Astrocyte of the spinal cord (primary cell): Measurements from ENCODE around the gene NCKAP5.

Source experiments
- DNase-seq: peaks from one replicate; pipeline ENCODE4 v3.0.0; 2011; ENCODE audit warnings: low read depth, low spot score
- H3K4me3 ChIP-seq: 2 replicates; pipeline ENCODE4 v1.5.1; 2011; ENCODE audit warnings: low read depth, mild to moderate bottlenecking, low read length, moderate library complexity
- in situ Hi-C: cut with HindIII; loops from 2 replicates; pipeline ENCODE4 v1.10.0; 2017; ENCODE audit warnings: low sequenced_read_pairs
- TF ChIP-seq, protein P1 (sequence below): IDR thresholded peaks from 2 replicates; pipeline ENCODE4 v1.5.1; 2012; ENCODE audit warnings: low read depth, mild to moderate bottlenecking, low read length, inconsistent platforms

NCKAP5 gene

GRCh38 chr2:133090358-133090757, 477.9 kb downstream of the NCKAP5 start:
- TF ChIP-seq, protein P1, sequence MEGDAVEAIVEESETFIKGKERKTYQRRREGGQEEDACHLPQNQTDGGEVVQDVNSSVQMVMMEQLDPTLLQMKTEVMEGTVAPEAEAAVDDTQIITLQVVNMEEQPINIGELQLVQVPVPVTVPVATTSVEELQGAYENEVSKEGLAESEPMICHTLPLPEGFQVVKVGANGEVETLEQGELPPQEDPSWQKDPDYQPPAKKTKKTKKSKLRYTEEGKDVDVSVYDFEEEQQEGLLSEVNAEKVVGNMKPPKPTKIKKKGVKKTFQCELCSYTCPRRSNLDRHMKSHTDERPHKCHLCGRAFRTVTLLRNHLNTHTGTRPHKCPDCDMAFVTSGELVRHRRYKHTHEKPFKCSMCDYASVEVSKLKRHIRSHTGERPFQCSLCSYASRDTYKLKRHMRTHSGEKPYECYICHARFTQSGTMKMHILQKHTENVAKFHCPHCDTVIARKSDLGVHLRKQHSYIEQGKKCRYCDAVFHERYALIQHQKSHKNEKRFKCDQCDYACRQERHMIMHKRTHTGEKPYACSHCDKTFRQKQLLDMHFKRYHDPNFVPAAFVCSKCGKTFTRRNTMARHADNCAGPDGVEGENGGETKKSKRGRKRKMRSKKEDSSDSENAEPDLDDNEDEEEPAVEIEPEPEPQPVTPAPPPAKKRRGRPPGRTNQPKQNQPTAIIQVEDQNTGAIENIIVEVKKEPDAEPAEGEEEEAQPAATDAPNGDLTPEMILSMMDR = no peak
- no peak overlapping the region for H3K4me3 ChIP-seq
- no peak for DNase-seq
- in situ Hi-C loops = no loop called here

- no peak overlapping the region for H3K4me3 ChIP-seq
- TF ChIP-seq, protein P1 = no peak
- in situ Hi-C loops = no loop called here
- DNase-seq = no peak
Measured at GRCh38 chr2:133086176-133086575, 482.1 kb downstream of the NCKAP5 start.

DNA sequence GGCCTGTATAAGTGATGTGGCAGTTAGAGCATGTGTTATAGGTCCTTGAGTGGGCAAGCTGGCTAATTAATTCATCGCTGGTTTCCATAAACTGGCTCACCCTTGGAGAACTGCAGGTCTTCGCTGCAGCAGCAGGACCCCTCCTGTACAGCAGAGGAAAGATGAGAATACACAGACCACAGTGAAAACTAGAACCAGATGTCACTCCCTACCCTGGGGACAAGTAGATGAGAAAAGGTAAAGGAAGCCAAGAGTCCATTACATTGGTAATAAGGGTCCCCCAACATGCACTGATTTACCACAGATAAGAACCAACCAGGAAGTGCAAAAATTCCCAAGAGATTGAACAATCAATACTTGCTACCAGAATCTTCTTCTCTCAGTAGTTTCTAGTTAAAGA, 482.6 kb downstream of the NCKAP5 start:
- no peak overlapping the region for H3K4me3 ChIP-seq
- no peak for DNase-seq
- in situ Hi-C loops = no loop called here
- TF ChIP-seq, protein P1 = no peak

DNA sequence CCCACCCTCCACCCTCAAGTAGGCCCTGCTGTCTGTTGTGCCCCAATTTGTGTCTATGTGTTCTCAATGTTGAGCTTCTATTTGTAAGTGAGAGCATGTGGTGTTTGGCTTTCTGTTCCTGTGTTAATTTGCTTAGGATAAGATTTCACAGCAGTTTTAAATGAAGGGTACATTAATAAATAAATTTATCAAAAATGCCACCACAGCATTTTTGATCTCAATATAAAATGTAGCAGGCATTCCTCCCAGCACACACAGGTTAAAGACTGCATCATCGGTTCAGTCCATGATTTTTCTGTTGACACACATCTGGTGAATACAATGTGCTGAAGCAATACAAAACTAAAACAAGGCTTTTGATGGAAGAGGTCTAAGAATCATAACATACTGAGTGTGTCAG, 486.2 kb downstream of the NCKAP5 start:
- H3K4me3 ChIP-seq = no peak overlapping the region
- in situ Hi-C loops = no loop called here
- TF ChIP-seq, protein P1 = no peak
- DNase-seq = no peak

DNA sequence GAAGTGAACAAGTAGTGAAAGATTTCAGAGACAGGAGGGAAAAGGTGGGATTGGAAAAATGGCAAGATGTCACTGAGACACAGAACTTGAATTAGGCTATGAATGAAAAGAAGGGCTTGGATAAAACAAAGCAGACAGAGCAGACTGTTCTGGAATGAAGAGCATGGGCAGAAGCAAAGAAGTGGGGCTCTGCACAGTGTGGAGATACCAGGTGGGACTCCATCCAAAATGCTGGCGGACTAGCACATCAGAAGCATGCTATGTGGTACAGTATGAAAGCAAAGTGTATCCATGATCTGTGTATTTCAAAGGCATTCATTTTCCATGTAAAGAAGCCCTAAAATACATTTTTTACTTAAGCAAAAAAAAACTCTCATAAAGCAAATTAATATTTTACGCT, 487.4 kb downstream of the NCKAP5 start:
- in situ Hi-C loops = no loop called here
- TF ChIP-seq, protein P1 = no peak
- H3K4me3 ChIP-seq = no peak overlapping the region
- no peak for DNase-seq

GRCh38 chr2:133078667-133079411, 489.4 kb downstream of the NCKAP5 start:
- TF ChIP-seq, protein P1 = no peak
- no peak for DNase-seq
- H3K4me3 ChIP-seq = no peak overlapping the region
- in situ Hi-C loops = no loop called here
